ENCODE measurements around the gene KDM6A. TPM values are rescaled to one million over a fixed set of nuclear protein-coding genes. Genes with fewer than 3 reads are reported as not detected.
"Not testable (repeated sequence)": the region's sequence is repeated elsewhere in the genome, so short reads cannot be mapped to it uniquely, and the experiment has no call there.

KDM6A gene
- polyA plus RNA-seq, 1 of the 3 experiments (the other 2 are of a cell fraction) = 7.4 TPM

- Histone ChIP-seq H3K79me2 (ENCODE audit: insufficient read depth) (no peaks in the 10 kb centered on the region), H4K20me1 (ENCODE audit: insufficient read depth) (no peaks in the 10 kb centered on the region), H3K27ac (ENCODE audit: low read depth in 2 of 2, low read length in 1 of 2) (no peak overlapping the region), H2AFZ (ENCODE audit: low read depth) (no peak overlapping the region), H3K27me3 (ENCODE audit: insufficient read depth) (no peaks in the 10 kb centered on the region), H3K9ac (no peak overlapping the region), H3K36me3 (replicated peaks in 1 of 2; ENCODE audit: control insufficient read depth in 1 of 2, insufficient read depth in 2 of 2, low read length in 1 of 2) (no peaks in the 10 kb centered on the region), H3K4me3 (ENCODE audit: low read depth in 2 of 2, low read length in 1 of 2) (no peak overlapping the region), H3F3A (replicated peaks; ENCODE audit: insufficient read depth) (peaks cover 4% of the 10 kb centered on the region), H3K9me2 (no peaks in the 10 kb centered on the region), H3K4me2 (no peak overlapping the region), H3K4me1 (ENCODE audit: control insufficient read depth in 1 of 2, insufficient read depth in 2 of 2, low read depth in 1 of 2, low read length in 1 of 2) (no peaks in the 10 kb centered on the region), H3K9me3 (no peaks in the 10 kb centered on the region)
- 38% methylated on average over 3 of the region's 3 CpGs for WGBS (ENCODE audit: low lambda C conversion rate)
- DNase-seq = no peak
- TF ChIP-seq TCF12 (IDR thresholded peaks at IDR 0.05) (no peak), EZH2phosphoT487 (IDR thresholded peaks at IDR 0.05; ENCODE audit: borderline replicate concordance, low read depth) (no peak), RAD21 (IDR thresholded peaks at IDR 0.05; ENCODE audit: low read length) (no peak)
- TF ChIP-seq, protein P1, sequence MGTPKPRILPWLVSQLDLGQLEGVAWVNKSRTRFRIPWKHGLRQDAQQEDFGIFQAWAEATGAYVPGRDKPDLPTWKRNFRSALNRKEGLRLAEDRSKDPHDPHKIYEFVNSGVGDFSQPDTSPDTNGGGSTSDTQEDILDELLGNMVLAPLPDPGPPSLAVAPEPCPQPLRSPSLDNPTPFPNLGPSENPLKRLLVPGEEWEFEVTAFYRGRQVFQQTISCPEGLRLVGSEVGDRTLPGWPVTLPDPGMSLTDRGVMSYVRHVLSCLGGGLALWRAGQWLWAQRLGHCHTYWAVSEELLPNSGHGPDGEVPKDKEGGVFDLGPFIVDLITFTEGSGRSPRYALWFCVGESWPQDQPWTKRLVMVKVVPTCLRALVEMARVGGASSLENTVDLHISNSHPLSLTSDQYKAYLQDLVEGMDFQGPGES (IDR thresholded peaks at IDR 0.05; ENCODE audit: low read depth, low read length) = no peak
- ChIA-PET POLR2A (no interaction called here), CTCF (no interaction called here)
Observed at GRCh38 chrX:45134775-45135174, 261.8 kb downstream of the KDM6A start.

GRCh38 chrX:45135391-45136075, 262.5 kb downstream of the KDM6A start:
- H3K9ac ChIP-seq; H3K27me3 ChIP-seq (ENCODE audit: insufficient read depth); H3K36me3 ChIP-seq (replicated peaks in 1 of 2; ENCODE audit: control insufficient read depth in 1 of 2, insufficient read depth in 2 of 2, low read length in 1 of 2); H3F3A ChIP-seq (replicated peaks; ENCODE audit: insufficient read depth); H3K27ac ChIP-seq (ENCODE audit: low read depth in 2 of 2, low read length in 1 of 2); H2AFZ ChIP-seq (ENCODE audit: low read depth); DNase-seq; H3K4me3 ChIP-seq (ENCODE audit: low read depth in 2 of 2, low read length in 1 of 2); H3K9me3 ChIP-seq; H3K79me2 ChIP-seq (ENCODE audit: insufficient read depth); H3K4me2 ChIP-seq; H4K20me1 ChIP-seq (ENCODE audit: insufficient read depth); POLR2A ChIA-PET; H3K9me2 ChIP-seq; H3K4me1 ChIP-seq (ENCODE audit: control insufficient read depth in 1 of 2, insufficient read depth in 2 of 2, low read depth in 1 of 2, low read length in 1 of 2): not testable (repeated sequence)
- CTCF ChIA-PET = interaction anchor here (0.7 kb wide), 1 partner anchor 31 kb away, joined by 4 read pairs; no protein-coding TSS in a partner anchor
- 37% methylated on average over 4 of the region's 4 CpGs for WGBS (ENCODE audit: low lambda C conversion rate)

- Histone ChIP-seq H3K36me3 (replicated peaks in 1 of 2; ENCODE audit: control insufficient read depth in 1 of 2, insufficient read depth in 2 of 2, low read length in 1 of 2) (no peaks in the 10 kb centered on the region), H3F3A (replicated peaks; ENCODE audit: insufficient read depth) (peaks cover 4% of the 10 kb centered on the region), H2AFZ (ENCODE audit: low read depth) (no peak overlapping the region), H3K27ac (ENCODE audit: low read depth in 2 of 2, low read length in 1 of 2) (no peak overlapping the region), H3K79me2 (ENCODE audit: insufficient read depth) (no peaks in the 10 kb centered on the region), H3K4me2 (no peak overlapping the region), H4K20me1 (ENCODE audit: insufficient read depth) (no peaks in the 10 kb centered on the region), H3K9ac (no peak overlapping the region), H3K4me1 (ENCODE audit: control insufficient read depth in 1 of 2, insufficient read depth in 2 of 2, low read depth in 1 of 2, low read length in 1 of 2) (no peaks in the 10 kb centered on the region), H3K9me2 (no peaks in the 10 kb centered on the region), H3K4me3 (ENCODE audit: low read depth in 2 of 2, low read length in 1 of 2) (no peak overlapping the region), H3K27me3 (ENCODE audit: insufficient read depth) (no peaks in the 10 kb centered on the region), H3K9me3 (no peaks in the 10 kb centered on the region)
- ChIA-PET POLR2A (no interaction called here), CTCF (no interaction called here)
- DNase-seq = no peak
- TF ChIP-seq GATA2 (CRISPR knock-in tag; IDR thresholded peaks at IDR 0.05) (no peak), TAF1 (IDR thresholded peaks at IDR 0.05; ENCODE audit: borderline replicate concordance, low read depth, low read length) (no peak), TCF12 (IDR thresholded peaks at IDR 0.05) (no peak), FOSL2 (IDR thresholded peaks at IDR 0.05; ENCODE audit: borderline replicate concordance, low read depth) (no peak), RCOR1 (IDR thresholded peaks at IDR 0.05; ENCODE audit: low read length) (no peak), ZBTB33 (IDR thresholded peaks at IDR 0.05; ENCODE audit: borderline replicate concordance, low read depth) (no peak), REST (IDR thresholded peaks at IDR 0.05; ENCODE audit: low read depth, low read length) (no peak), GABPA (IDR thresholded peaks at IDR 0.05; ENCODE audit: low read depth) (no peak), EZH2phosphoT487 (IDR thresholded peaks at IDR 0.05; ENCODE audit: borderline replicate concordance, low read depth) (no peak), MAX (IDR thresholded peaks at IDR 0.05; ENCODE audit: low read depth) (no peak), RFX5 (IDR thresholded peaks at IDR 0.05; ENCODE audit: low read length) (no peak)
Observed at GRCh38 chrX:45137531-45137930, 264.5 kb downstream of the KDM6A start.
